BJ (cell line): Measurements from ENCODE around the gene MAP2K5. TPM values are rescaled to one million over a fixed set of nuclear protein-coding genes. Genes with fewer than 3 reads are reported as not detected.

Source experiments
- CTCF ChIA-PET: fragments of 350-600 bp; formaldehyde crosslinking; extraction: SDS; loops from one replicate; lab custom pipeline; 2021; ENCODE audit warnings: antibody characterized with exemption, inconsistent platforms; lab: Yijun Ruan, JAX
- POLR2A ChIA-PET: fragments of 300-600 bp; sonication (Branson Sonifier 250); formaldehyde crosslinking; extraction: SDS; loops from one replicate; lab custom pipeline; 2021; ENCODE audit warnings: antibody characterized with exemption; lab: Charles Lee
- DNase-seq: peaks from one replicate; pipeline ENCODE4 v3.0.0-alpha.2; 2011; ENCODE audit warnings: low read depth
- H3K27me3 ChIP-seq: 2 replicates; pipeline ENCODE4 v1.6.0; 2011; ENCODE audit warnings: low read length; ENCODE audit not compliant: control insufficient read depth, insufficient read depth
- H3K36me3 ChIP-seq: 2 replicates; pipeline ENCODE4 v1.5.1; 2011; ENCODE audit warnings: low read length; ENCODE audit not compliant: control insufficient read depth, insufficient read depth
- H3K4me3 ChIP-seq: 2 replicates; pipeline ENCODE4 v1.5.1; 2011; ENCODE audit warnings: low read depth, mild to moderate bottlenecking, control low read depth, low read length
- polyA plus RNA-seq: library from polyadenylated mRNA; depleted of rRNA; stranded (reverse); fragments of >200 nt; gene quantifications from 2 replicates; pipeline ENCODE4 v1.2.3, GENCODE V29; 2011
- TF ChIP-seq, protein P1 (sequence below): IDR thresholded peaks from 2 replicates; pipeline ENCODE4 v1.5.1; 2011; ENCODE audit warnings: low read depth, mild to moderate bottlenecking, control low read depth, inconsistent platforms, low read length, moderate library complexity; ENCODE audit not compliant: insufficient read depth

Gene MAP2K5
- polyA plus RNA-seq, 1 experiment, result 5.6 TPM

DNA sequence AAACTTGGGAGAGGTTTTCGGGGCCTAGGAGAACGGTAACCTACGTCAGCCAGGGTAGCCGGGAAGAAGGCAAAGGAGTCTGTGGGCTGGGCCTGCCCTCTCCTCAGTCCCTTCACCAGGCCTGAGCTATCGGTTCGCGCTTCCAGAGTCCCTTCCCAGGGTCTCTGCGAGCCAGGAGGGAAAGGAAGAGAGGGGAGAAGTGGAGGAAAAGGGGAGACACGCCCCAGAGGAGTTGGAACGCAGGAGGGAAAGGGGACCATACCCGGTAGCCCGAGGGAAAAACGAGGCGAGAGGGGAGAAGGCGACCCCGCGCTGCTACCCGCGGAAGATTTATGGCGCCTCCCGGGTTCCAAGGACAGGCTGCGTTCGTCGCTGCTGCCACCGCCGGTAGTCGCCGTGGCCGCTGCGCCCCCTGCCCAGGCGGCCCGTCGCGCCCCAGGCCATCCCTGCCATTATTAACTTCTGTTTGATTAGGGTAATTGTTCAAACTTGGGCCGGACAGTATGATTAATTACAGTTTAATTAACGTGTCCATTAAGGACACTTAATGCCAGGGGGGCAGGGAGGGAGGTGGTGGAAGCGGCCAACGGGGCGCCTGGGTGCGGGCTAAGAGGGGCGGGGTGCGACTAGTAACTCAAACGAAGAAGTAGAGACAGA is 279.4 kb downstream of the MAP2K5 start:
- peaks cover 76% of the 10 kb centered on the region for H3K27me3 ChIP-seq
- POLR2A ChIA-PET, result no interaction called here
- CTCF ChIA-PET, result interaction anchor here (1.2 kb wide), 1 partner anchor 874 kb away, joined by 3 read pairs; no protein-coding TSS in a partner anchor
- DNase-seq, result no peak
- no peak overlapping the region for H3K4me3 ChIP-seq
- TF ChIP-seq, protein P1, sequence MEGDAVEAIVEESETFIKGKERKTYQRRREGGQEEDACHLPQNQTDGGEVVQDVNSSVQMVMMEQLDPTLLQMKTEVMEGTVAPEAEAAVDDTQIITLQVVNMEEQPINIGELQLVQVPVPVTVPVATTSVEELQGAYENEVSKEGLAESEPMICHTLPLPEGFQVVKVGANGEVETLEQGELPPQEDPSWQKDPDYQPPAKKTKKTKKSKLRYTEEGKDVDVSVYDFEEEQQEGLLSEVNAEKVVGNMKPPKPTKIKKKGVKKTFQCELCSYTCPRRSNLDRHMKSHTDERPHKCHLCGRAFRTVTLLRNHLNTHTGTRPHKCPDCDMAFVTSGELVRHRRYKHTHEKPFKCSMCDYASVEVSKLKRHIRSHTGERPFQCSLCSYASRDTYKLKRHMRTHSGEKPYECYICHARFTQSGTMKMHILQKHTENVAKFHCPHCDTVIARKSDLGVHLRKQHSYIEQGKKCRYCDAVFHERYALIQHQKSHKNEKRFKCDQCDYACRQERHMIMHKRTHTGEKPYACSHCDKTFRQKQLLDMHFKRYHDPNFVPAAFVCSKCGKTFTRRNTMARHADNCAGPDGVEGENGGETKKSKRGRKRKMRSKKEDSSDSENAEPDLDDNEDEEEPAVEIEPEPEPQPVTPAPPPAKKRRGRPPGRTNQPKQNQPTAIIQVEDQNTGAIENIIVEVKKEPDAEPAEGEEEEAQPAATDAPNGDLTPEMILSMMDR, result no peak
- no peaks in the 10 kb centered on the region for H3K36me3 ChIP-seq

DNA sequence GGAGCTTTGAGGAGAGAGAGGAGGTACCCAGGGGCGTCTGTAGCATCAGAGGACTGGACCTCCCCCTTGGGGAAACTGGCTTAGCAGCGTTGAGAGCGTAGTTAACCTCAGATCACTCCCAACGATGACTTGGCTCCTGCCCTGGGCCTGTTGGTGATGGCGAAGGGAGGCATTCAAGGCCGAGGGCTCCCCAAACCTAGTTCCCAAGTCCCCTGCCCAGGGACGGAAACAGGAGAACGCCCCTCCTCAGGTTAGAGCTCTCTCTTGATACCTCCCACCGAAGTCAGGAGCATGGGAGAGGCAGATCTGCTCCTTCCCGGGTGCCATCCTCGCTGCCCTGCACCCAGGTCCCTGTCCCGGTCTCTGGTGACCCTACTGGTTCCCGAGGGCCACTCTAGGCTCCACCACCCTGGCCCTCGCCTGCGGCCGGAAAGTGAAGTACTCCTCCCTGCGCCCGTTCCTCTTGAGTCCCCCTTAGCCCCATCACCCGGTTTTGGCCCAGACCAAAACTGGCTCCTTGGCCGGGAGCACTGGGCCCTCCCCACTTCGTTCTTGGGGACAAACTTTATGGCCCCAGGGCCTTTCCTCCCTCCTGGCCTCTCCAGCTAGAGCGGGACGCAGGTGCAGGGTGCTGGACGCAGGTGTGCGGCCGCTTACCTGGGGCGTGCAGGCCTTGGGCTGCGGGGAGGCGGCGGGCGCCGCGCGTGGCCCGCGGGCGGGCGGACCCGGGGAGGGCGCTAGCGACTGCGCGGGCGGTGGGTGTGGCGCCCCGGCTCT is 280.2 kb downstream of the MAP2K5 start:
- ChIA-PET CTCF (interaction anchor here (2.2 kb wide), 1 partner anchor 366 kb away, joined by 9 read pairs; no protein-coding TSS in a partner anchor), POLR2A (no interaction called here)
- Histone ChIP-seq H3K4me3 (no peak overlapping the region), H3K36me3 (no peaks in the 10 kb centered on the region), H3K27me3 (peaks cover 74% of the 10 kb centered on the region)
- TF ChIP-seq, protein P1, result no peak
- DNase-seq, result no peak

DNA sequence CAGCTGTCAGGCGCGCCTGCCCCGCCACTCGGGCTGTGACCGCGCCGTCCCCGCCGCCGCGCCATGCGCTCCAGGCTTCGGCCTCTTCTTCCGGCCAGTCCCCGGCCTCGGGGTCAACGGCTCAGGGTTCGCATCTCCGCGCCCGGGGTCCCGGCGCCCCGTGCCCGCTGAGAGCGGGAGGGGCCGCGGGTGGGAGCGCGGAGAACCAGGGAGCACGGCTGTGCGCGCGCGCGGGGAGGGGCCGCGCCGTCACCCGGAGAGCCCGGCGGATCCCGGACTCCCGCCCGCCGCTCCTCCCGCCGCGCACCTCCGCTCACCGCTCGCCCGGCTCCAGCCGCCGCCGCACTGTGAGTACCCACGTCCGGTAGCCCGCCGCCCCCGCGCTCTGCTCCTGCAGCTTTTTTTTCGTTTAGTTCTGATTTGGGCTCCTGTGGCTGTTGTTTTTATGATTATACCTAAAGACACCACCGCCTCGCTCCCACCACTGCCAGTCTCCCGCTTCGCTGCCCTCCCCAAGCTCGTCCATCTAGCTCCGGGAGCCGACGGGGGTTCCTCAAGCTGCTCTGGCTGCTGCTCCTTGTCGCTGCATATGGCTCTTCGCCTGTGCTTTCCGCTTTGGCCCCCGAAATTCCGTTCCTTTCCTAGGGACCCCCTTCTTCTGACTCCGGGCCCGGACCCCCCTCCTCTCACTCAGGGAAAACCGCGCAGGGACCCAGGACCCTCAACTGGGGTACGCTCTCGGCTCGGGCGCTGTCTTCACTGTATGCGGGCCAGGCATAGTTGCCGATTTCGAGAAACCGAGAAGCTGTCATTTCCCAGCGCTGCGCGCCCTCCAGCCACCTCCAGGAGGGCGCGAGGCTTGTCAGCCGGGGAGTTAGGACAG is 281.1 kb downstream of the MAP2K5 start:
- Histone ChIP-seq H3K36me3 (no peaks in the 10 kb centered on the region), H3K4me3 (no peak overlapping the region), H3K27me3 (peaks cover 76% of the 10 kb centered on the region)
- DNase-seq, result no peak
- TF ChIP-seq, protein P1, result no peak
- POLR2A ChIA-PET, result no interaction called here
- CTCF ChIA-PET, result interaction anchor here (2.2 to 2.3 kb wide), 2 partner anchors 8 to 367 kb away, joined by 6 to 9 read pairs; no protein-coding TSS in a partner anchor

DNA sequence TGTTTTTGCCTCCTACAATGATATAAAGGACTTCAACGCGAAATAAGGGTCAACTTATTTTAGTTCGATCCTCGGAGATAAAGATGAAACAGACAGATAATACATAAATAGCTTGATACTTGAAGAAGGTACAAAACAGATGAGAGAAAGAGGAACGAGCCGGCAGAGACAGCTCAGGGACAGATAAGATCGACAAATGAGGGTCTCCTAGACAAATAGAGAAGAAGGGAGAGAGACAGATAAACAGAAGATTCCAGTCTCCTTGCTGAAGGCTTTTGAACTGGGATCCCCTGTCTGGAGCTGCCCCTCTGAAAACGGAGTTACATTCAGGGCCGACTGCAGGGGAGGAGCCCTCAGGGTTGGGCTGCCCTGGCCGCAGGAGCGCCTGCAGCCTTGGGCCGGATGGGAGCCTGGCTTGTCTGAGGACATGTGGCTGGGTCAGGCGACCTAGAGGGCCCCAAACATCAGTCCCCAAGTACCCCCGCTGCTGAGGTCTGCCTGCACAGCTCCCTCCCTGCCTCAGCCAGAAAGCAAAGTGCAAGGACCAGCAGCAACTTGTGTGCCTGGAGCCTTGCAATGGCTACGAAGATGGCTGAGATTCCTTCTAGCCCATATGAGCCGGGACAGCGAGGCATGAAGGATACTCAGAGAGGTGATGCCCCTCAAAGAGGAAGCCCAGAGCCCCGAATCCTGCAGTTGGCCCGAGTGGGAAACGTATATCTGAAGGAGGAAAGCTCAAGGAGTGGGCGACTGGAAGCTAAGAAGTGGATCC is 281.9 kb downstream of the MAP2K5 start:
- TF ChIP-seq, protein P1, result no peak
- ChIA-PET CTCF (interaction anchor here (0.5 to 2.3 kb wide), 3 partner anchors 9 to 529 kb away, joined by 3 to 9 read pairs (median 6); no protein-coding TSS in a partner anchor), POLR2A (no interaction called here)
- no peak for DNase-seq
- H3K36me3 ChIP-seq, result no peaks in the 10 kb centered on the region
- peaks cover 77% of the 10 kb centered on the region for H3K27me3 ChIP-seq
- no peak overlapping the region for H3K4me3 ChIP-seq
